Colonic mucosa (tissue), 4 donors: ENCODE data around the gene RREB1. TPM values are rescaled to one million over a fixed set of nuclear protein-coding genes. Genes with fewer than 3 reads are reported as not detected.
"Not testable (repeated sequence)": the region's sequence is repeated elsewhere in the genome, so short reads cannot be mapped to it uniquely, and the experiment has no call there.

Experiments used
- DNase-seq: peaks from one replicate; pipeline ENCODE4 v3.0.0-alpha.2; 2020
- H3K27ac ChIP-seq: fragments of 200-600 bp; one replicate; pipeline ENCODE4 v1.8.0; 2021
- H3K27me3 ChIP-seq: fragments of 200-600 bp; one replicate; pipeline ENCODE4 v1.8.0; 2021
- H3K36me3 ChIP-seq: fragments of 200-600 bp; one replicate; pipeline ENCODE4 v1.8.0; 2021
- H3K4me1 ChIP-seq: fragments of 200-600 bp; one replicate; pipeline ENCODE4 v1.8.0; 2021; ENCODE audit warnings: mild to moderate bottlenecking
- H3K4me3 ChIP-seq: fragments of 200-600 bp; one replicate; pipeline ENCODE4 v1.8.0; 2021
- H3K9ac ChIP-seq, 2 donors: one replicate each; pipeline ENCODE4 v1.7.0; 2013; ENCODE audit warnings: control low read depth in 2 of 2, low read depth in 2 of 2, low read length in 2 of 2
- H3K9me3 ChIP-seq: fragments of 200-600 bp; one replicate; pipeline ENCODE4 v1.8.0; 2021
- intact Hi-C: fragments of 100-400 bp; cut with DNase I; formaldehyde crosslinking; loops from one replicate; pipeline ENCODE4 v1.14.1; 2022
- total RNA-seq, 2 donors: library from RNA; stranded (reverse); fragmentation: NEBNext Ultra II Directional in 1 of 2; extraction: Animal tissue kit (Norgen Biotek cat#: 25700) in 1 of 2; gene quantifications; one replicate each; pipeline ENCODE4 v1.2.1, GENCODE V29; 2021
- TF ChIP-seq, protein P1 (sequence below): fragments of 200-600 bp; IDR thresholded peaks from one replicate; pipeline ENCODE4 v1.8.0; 2022; ENCODE audit warnings: antibody characterized with exemption, mild to moderate bottlenecking
- donor health status: healthy.
- donor health status: DM: no; HTN: no; CAD: no.
- donor health status: DM: no; HTN: no; CAD: no.

RREB1 gene
- total RNA-seq, 2 donors from 2014 or later = 79.0 to 81.3 TPM

DNA sequence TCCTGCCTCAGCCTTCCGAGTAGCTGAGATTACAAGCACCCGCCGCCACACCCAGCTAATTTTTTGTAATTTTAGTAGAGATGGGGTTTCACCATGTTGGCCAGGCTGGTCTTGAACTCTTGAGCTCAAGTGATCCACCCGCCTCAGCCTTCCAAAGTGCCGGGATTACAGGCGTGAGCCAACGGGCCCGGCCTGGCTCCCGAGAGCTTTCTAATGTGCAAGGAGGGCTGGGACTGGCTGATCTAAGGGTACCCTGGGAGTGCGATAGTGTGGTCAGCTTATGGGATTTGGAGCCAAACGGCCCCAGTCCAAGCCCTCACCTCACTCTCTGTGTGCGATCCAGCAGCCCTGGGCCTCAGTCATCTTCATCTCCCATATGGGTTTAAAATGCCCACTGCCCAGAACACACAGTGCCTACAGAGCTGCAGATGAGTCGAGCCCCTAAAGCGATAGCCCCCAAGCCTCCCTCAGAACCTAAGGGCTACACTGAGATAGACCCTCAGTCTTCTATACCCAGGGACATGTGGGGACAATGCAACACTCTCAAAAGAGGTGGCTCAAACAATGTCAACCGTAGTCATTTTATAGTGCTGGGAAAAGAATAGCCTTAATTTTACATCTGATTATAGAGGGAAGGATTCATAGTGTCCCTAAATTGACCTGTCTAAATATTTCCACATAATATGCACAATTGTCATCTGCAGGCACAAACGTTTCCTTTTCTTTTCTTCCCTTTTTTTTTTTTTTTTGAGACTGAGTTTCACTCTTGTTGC lies 155.2 kb downstream of the RREB1 start:
- peak; percentile 17 for DNase-seq

DNA sequence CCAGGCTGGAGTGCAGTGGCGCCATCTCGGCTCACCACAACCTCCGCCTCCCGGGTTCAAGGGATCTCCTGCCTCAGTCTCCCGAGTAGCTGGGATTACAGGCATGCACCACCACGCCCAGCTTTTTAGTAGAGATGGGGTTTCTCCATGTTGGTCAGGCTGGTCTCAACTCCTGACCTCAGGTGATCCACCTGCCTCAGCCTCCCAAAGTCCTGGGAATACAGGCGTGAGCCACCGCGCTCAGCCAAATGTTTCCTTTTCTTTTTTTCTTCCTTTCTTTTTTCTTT lies 155.7 kb downstream of the RREB1 start:
- H3K36me3 ChIP-seq, H3K4me1 ChIP-seq, H3K27ac ChIP-seq, intact Hi-C loops, H3K4me3 ChIP-seq, H3K27me3 ChIP-seq, H3K9ac ChIP-seq, DNase-seq, H3K9me3 ChIP-seq: not testable (repeated sequence)

More for the DNA sequence above, 155.2 kb downstream of the RREB1 start:
- no peaks in the 10 kb centered on the region for H3K9me3 ChIP-seq
- H3K36me3 ChIP-seq = no peaks in the 10 kb centered on the region
- H3K27ac ChIP-seq = no peak overlapping the region
- H3K9ac ChIP-seq = no peak overlapping the region
- no peaks in the 10 kb centered on the region for H3K27me3 ChIP-seq
- no peak overlapping the region for H3K4me3 ChIP-seq
- peaks cover 4% of the 10 kb centered on the region for H3K4me1 ChIP-seq
- intact Hi-C loops = no loop called here
- TF ChIP-seq, protein P1, sequence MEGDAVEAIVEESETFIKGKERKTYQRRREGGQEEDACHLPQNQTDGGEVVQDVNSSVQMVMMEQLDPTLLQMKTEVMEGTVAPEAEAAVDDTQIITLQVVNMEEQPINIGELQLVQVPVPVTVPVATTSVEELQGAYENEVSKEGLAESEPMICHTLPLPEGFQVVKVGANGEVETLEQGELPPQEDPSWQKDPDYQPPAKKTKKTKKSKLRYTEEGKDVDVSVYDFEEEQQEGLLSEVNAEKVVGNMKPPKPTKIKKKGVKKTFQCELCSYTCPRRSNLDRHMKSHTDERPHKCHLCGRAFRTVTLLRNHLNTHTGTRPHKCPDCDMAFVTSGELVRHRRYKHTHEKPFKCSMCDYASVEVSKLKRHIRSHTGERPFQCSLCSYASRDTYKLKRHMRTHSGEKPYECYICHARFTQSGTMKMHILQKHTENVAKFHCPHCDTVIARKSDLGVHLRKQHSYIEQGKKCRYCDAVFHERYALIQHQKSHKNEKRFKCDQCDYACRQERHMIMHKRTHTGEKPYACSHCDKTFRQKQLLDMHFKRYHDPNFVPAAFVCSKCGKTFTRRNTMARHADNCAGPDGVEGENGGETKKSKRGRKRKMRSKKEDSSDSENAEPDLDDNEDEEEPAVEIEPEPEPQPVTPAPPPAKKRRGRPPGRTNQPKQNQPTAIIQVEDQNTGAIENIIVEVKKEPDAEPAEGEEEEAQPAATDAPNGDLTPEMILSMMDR = no peak

DNA sequence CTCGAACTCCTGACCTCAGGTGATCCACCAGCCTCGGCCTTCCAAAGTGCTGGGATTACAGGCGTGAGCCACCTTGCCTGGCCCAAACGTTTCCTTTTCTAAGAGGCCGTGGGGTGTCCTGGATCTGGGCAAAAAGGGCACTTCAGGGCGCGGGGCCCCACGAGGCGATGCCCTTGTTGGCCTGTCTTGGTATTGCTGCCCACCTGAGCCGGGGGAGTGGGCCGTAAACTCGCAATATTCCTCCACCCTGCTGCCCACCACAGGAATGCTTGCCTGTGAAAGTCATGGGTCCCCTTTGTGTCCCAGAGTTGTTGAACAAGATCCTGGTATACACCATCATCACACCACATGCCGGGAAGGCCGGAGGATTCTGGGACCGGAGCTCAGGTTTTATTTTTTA lies 156.3 kb downstream of the RREB1 start:
- TF ChIP-seq, protein P1 = no peak
- no peaks in the 10 kb centered on the region for H3K9me3 ChIP-seq
- no peak overlapping the region for H3K4me3 ChIP-seq
- no peaks in the 10 kb centered on the region for H3K27me3 ChIP-seq
- no peaks in the 10 kb centered on the region for H3K36me3 ChIP-seq
- no peak overlapping the region for H3K9ac ChIP-seq
- H3K4me1 ChIP-seq = peaks cover 4% of the 10 kb centered on the region
- DNase-seq = no peak
- intact Hi-C loops = no loop called here
- no peak overlapping the region for H3K27ac ChIP-seq

DNA sequence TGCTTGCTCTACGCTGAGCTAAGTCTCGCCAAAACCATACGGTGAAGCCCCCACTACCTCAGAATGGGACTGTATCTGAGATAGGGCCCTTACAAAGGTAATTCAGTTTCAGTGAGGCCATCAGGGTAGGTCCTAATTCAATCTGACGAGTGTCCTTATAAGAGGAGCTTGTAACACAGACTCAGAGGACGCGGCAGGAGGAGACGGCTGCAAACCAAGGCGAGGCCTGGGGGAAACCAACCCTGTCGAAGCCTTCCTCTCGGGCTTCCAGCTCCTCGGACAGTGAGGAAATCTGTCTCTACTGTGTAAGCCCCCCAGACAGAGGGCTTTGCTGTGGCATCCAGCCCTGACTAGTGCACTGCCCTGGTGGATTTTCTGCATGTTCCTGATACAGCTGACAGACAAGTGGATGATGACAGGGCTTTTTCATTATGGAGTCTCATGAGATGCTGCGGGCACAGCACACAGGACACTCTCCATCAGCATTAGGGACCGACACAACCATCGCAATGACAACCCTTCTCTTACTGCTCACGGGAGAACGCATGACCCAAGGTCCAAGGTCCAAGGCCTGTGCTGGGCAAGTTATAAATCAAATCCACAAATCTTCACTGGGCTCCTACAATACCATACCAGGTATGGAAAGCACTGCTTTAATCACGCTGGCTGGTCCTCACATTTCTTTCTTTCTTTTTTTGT lies 157.1 kb downstream of the RREB1 start:
- DNase-seq = no peak
- Histone ChIP-seq H3K4me3 (no peak overlapping the region), H3K4me1 (peaks cover 4% of the 10 kb centered on the region), H3K27ac (no peak overlapping the region), H3K27me3 (no peaks in the 10 kb centered on the region), H3K36me3 (no peaks in the 10 kb centered on the region), H3K9me3 (no peaks in the 10 kb centered on the region), H3K9ac (no peak overlapping the region)
- intact Hi-C loops = no loop called here
- TF ChIP-seq, protein P1 = no peak

DNA sequence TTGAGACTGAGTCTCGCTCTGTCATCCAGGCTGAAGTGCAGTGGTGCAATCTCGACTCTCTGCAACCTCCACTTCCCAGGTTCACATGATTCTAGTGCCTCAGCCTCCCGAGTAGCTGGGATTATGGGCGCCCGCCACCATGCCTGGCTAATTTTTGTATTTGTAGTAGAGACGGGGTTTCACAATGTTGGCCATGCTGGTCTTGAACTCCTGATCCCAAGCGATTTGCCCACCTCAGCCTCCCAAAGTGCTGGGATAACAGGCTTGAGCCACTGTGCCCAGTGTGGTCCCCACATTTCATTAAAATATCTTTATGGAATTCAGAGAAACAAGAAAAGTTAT lies 157.6 kb downstream of the RREB1 start:
- H3K36me3 ChIP-seq, H3K27ac ChIP-seq, H3K27me3 ChIP-seq, intact Hi-C loops, H3K4me1 ChIP-seq, H3K9ac ChIP-seq, H3K4me3 ChIP-seq, DNase-seq, H3K9me3 ChIP-seq: not testable (repeated sequence)

DNA sequence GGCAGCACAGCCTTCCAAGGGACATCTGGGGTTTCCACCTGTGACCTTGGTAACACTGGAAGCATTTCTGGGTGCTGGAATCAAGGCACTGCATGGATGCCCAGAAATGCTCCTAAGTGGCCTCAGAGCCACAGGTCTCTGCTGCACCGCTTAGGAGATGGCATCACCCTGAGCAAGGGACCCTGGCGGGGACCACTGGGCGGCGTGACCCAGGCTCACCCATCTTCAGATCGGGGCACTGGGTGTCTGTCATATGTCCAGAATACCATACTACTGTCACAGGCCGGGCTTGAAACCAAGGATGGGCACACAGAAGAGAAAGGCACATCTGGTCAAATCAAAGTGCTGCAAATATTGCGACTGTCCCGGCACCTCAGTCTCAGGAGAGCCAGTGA lies 159.3 kb downstream of the RREB1 start:
- TF ChIP-seq, protein P1 = no peak
- H3K36me3 ChIP-seq = no peaks in the 10 kb centered on the region
- no peaks in the 10 kb centered on the region for H3K9me3 ChIP-seq
- no peak overlapping the region for H3K9ac ChIP-seq
- intact Hi-C loops = no loop called here
- no peaks in the 10 kb centered on the region for H3K4me1 ChIP-seq
- no peak for DNase-seq
- no peak overlapping the region for H3K27ac ChIP-seq
- no peaks in the 10 kb centered on the region for H3K27me3 ChIP-seq
- no peak overlapping the region for H3K4me3 ChIP-seq
